ENCODE data around the gene DNAJB8.

The DNAJB8 gene

GRCh38 chr3:128447561-128448013, 19.1 kb downstream of the DNAJB8 start:
- no peak for DNase-seq

- no peak for DNase-seq
Measured at GRCh38 chr3:128446821-128447220, 19.9 kb downstream of the DNAJB8 start.

GRCh38 chr3:128445357-128445756, 21.3 kb downstream of the DNAJB8 start:
- no peak for DNase-seq

GRCh38 chr3:128443771-128444170, 22.9 kb downstream of the DNAJB8 start:
- no peak for DNase-seq

GRCh38 chr3:128442949-128443348, 23.7 kb downstream of the DNAJB8 start:
- DNase-seq: no peak

GRCh38 chr3:128442070-128442469, 24.6 kb downstream of the DNAJB8 start:
- DNase-seq: no peak

GRCh38 chr3:128439226-128439625, 27.5 kb downstream of the DNAJB8 start:
- no peak for DNase-seq

GRCh38 chr3:128438488-128439072, 28.1 kb downstream of the DNAJB8 start:
- DNase-seq: no peak

- DNase-seq: no peak
Measured at GRCh38 chr3:128436214-128436613, 30.5 kb downstream of the DNAJB8 start.

- DNase-seq: no peak
Measured at GRCh38 chr3:128435561-128435960, 31.1 kb downstream of the DNAJB8 start.

GRCh38 chr3:128435058-128435457, 31.6 kb downstream of the DNAJB8 start:
- DNase-seq: no peak

- no peak for DNase-seq
Measured at GRCh38 chr3:128434524-128434923, 32.2 kb downstream of the DNAJB8 start.

- no peak for DNase-seq
Measured at GRCh38 chr3:128433837-128434165, 32.9 kb downstream of the DNAJB8 start.

GRCh38 chr3:128432971-128433836, 33.5 kb downstream of the DNAJB8 start:
- DNase-seq: no peak

GRCh38 chr3:128432301-128432970, 34.3 kb downstream of the DNAJB8 start:
- DNase-seq: no peak

GRCh38 chr3:128431803-128432300, 34.8 kb downstream of the DNAJB8 start:
- no peak for DNase-seq

- DNase-seq: no peak
Measured at GRCh38 chr3:128430731-128431130, 36.0 kb downstream of the DNAJB8 start.

- DNase-seq: no peak
Measured at GRCh38 chr3:128430301-128430700, 36.4 kb downstream of the DNAJB8 start.

GRCh38 chr3:128429751-128430150, 36.9 kb downstream of the DNAJB8 start:
- no peak for DNase-seq

GRCh38 chr3:128429275-128429674, 37.4 kb downstream of the DNAJB8 start:
- DNase-seq: no peak

- no peak for DNase-seq
Measured at GRCh38 chr3:128427872-128428822, 38.5 kb downstream of the DNAJB8 start.
